ENCODE measurements around the gene GNB1L. TPM values are rescaled to one million over a fixed set of nuclear protein-coding genes. Genes with fewer than 3 reads are reported as not detected.

GNB1L gene
- total and polyA plus RNA-seq, 9 of the 15 experiments (the other 6 are each of a cell fraction or from before 2014, with no cell fraction given), result 0.56 to 50.5 (median 10.2) TPM

DNA sequence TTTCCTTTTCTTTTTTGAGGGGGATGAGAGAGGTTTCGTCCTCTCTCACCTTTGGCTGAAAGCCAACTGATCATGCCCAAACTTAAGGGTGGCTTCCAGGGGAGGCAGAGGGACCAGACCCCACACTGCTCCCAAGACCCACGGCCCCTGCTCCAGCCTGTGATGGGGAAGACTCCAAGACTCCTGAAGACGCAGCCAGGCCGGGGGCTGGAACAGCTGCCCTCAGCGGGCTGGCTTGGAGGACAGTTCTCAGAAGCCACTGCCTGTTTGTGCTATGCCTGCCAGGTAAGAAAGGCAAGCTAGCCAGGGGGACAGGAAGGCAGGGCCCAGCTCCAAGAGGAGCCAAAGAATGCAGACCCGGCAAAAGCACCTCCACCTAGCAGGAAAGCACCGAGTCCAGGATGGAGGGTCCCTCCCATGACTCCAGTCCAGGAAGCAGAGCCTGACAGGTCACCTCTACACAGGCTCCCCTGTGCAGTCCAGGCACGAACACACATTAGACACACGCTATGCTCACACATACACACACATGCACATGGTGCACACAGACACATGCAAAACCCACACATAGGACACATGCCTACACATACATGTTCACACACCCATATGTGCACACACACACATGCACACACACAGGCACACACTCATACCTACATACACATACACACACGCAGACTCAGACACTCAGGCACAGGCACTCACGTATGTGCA lies 31.3 kb downstream of the GNB1L start (continued):
- TF ChIP-seq, protein P1, sequence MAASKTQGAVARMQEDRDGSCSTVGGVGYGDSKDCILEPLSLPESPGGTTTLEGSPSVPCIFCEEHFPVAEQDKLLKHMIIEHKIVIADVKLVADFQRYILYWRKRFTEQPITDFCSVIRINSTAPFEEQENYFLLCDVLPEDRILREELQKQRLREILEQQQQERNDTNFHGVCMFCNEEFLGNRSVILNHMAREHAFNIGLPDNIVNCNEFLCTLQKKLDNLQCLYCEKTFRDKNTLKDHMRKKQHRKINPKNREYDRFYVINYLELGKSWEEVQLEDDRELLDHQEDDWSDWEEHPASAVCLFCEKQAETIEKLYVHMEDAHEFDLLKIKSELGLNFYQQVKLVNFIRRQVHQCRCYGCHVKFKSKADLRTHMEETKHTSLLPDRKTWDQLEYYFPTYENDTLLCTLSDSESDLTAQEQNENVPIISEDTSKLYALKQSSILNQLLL (CRISPR knock-in tag; IDR thresholded peaks at IDR 0.05; ENCODE audit: borderline replicate concordance), result no peak
- TF ChIP-seq TSC22D4 (tag; IDR thresholded peaks at IDR 0.05), result peak; percentile 94; the same call in 1 of the 2 replicates
- TF ChIP-seq, protein P2, sequence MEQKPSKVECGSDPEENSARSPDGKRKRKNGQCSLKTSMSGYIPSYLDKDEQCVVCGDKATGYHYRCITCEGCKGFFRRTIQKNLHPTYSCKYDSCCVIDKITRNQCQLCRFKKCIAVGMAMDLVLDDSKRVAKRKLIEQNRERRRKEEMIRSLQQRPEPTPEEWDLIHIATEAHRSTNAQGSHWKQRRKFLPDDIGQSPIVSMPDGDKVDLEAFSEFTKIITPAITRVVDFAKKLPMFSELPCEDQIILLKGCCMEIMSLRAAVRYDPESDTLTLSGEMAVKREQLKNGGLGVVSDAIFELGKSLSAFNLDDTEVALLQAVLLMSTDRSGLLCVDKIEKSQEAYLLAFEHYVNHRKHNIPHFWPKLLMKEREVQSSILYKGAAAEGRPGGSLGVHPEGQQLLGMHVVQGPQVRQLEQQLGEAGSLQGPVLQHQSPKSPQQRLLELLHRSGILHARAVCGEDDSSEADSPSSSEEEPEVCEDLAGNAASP (IDR thresholded peaks at IDR 0.05), result no peak
- TF ChIP-seq, protein P3, sequence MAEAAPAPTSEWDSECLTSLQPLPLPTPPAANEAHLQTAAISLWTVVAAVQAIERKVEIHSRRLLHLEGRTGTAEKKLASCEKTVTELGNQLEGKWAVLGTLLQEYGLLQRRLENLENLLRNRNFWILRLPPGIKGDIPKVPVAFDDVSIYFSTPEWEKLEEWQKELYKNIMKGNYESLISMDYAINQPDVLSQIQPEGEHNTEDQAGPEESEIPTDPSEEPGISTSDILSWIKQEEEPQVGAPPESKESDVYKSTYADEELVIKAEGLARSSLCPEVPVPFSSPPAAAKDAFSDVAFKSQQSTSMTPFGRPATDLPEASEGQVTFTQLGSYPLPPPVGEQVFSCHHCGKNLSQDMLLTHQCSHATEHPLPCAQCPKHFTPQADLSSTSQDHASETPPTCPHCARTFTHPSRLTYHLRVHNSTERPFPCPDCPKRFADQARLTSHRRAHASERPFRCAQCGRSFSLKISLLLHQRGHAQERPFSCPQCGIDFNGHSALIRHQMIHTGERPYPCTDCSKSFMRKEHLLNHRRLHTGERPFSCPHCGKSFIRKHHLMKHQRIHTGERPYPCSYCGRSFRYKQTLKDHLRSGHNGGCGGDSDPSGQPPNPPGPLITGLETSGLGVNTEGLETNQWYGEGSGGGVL (CRISPR knock-in tag; IDR thresholded peaks at IDR 0.05), result no peak
- no peak for TF ChIP-seq SIX5 (IDR thresholded peaks at IDR 0.05; ENCODE audit: borderline replicate concordance in 1 of 2, insufficient read depth in 1 of 2, low read depth in 1 of 2, low read length in 2 of 2)
- TF ChIP-seq, protein P4, sequence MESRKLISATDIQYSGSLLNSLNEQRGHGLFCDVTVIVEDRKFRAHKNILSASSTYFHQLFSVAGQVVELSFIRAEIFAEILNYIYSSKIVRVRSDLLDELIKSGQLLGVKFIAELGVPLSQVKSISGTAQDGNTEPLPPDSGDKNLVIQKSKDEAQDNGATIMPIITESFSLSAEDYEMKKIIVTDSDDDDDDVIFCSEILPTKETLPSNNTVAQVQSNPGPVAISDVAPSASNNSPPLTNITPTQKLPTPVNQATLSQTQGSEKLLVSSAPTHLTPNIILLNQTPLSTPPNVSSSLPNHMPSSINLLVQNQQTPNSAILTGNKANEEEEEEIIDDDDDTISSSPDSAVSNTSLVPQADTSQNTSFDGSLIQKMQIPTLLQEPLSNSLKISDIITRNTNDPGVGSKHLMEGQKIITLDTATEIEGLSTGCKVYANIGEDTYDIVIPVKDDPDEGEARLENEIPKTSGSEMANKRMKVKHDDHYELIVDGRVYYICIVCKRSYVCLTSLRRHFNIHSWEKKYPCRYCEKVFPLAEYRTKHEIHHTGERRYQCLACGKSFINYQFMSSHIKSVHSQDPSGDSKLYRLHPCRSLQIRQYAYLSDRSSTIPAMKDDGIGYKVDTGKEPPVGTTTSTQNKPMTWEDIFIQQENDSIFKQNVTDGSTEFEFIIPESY (CRISPR knock-in tag; IDR thresholded peaks at IDR 0.05), result no peak
- TF ChIP-seq, protein P5, sequence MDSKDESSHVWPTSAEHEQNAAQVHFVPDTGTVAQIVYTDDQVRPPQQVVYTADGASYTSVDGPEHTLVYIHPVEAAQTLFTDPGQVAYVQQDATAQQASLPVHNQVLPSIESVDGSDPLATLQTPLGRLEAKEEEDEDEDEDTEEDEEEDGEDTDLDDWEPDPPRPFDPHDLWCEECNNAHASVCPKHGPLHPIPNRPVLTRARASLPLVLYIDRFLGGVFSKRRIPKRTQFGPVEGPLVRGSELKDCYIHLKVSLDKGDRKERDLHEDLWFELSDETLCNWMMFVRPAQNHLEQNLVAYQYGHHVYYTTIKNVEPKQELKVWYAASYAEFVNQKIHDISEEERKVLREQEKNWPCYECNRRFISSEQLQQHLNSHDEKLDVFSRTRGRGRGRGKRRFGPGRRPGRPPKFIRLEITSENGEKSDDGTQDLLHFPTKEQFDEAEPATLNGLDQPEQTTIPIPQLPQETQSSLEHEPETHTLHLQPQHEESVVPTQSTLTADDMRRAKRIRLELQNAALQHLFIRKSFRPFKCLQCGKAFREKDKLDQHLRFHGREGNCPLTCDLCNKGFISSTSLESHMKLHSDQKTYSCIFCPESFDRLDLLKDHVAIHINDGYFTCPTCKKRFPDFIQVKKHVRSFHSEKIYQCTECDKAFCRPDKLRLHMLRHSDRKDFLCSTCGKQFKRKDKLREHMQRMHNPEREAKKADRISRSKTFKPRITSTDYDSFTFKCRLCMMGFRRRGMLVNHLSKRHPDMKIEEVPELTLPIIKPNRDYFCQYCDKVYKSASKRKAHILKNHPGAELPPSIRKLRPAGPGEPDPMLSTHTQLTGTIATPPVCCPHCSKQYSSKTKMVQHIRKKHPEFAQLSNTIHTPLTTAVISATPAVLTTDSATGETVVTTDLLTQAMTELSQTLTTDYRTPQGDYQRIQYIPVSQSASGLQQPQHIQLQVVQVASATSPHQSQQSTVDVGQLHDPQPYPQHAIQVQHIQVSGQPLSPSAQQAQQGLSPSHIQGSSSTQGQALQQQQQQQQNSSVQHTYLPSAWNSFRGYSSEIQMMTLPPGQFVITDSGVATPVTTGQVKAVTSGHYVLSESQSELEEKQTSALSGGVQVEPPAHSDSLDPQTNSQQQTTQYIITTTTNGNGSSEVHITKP (IDR thresholded peaks at IDR 0.05; ENCODE audit: partially characterized antibody), result no peak
- 0 out of 2 replicates have a peak, but pooled peaks have one; percentile 49 for TF ChIP-seq NFRKB (IDR thresholded peaks at IDR 0.05; ENCODE audit: low read depth)
- TF ChIP-seq, protein P6, sequence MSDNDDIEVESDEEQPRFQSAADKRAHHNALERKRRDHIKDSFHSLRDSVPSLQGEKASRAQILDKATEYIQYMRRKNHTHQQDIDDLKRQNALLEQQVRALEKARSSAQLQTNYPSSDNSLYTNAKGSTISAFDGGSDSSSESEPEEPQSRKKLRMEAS (CRISPR knock-in tag; IDR thresholded peaks at IDR 0.05), result no peak
- TF ChIP-seq SLC30A9 (CRISPR knock-in tag; IDR thresholded peaks at IDR 0.05), result no peak
- no peak for TF ChIP-seq NELFE (IDR thresholded peaks at IDR 0.05; ENCODE audit: insufficient read depth, insufficient read length)
- TF ChIP-seq ZNF174 (CRISPR knock-in tag; IDR thresholded peaks at IDR 0.05), result no peak
- TF ChIP-seq SMAD3 (CRISPR knock-in tag; conservative IDR thresholded peaks at IDR 0.05), result no peak
- TF ChIP-seq, protein P7, sequence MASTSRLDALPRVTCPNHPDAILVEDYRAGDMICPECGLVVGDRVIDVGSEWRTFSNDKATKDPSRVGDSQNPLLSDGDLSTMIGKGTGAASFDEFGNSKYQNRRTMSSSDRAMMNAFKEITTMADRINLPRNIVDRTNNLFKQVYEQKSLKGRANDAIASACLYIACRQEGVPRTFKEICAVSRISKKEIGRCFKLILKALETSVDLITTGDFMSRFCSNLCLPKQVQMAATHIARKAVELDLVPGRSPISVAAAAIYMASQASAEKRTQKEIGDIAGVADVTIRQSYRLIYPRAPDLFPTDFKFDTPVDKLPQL (IDR thresholded peaks at IDR 0.05; ENCODE audit: extremely low read depth, insufficient read length), result no peak
- no peak for TF ChIP-seq ZNF408 (CRISPR knock-in tag; IDR thresholded peaks at IDR 0.05; ENCODE audit: low read depth)
